Hepatocyte (in vitro differentiated cells): ENCODE measurements around the gene STAT4. TPM values are rescaled to one million over a fixed set of nuclear protein-coding genes. Genes with fewer than 3 reads are reported as not detected.
A peak's percentile ranks its signal among the peaks of the same experiment; 100 is the strongest.

Experiments
- DNase-seq: peaks from one replicate; pipeline ENCODE4 v3.0.0-alpha.2; 2016; ENCODE audit warnings: low spot score
- H2AFZ ChIP-seq: fragments of 200-600 bp; sonication (generic); 2 replicates; pipeline ENCODE4 v1.6.0; 2016; ENCODE audit warnings: antibody characterized with exemption, mild to moderate bottlenecking
- H3K27ac ChIP-seq: fragments of 200-600 bp; sonication (generic); 2 replicates; pipeline ENCODE4 v1.5.1; 2016; ENCODE audit warnings: mild to moderate bottlenecking
- H3K27me3 ChIP-seq: fragments of 200-600 bp; sonication (generic); 2 replicates; pipeline ENCODE4 v1.6.1; 2016
- H3K36me3 ChIP-seq: fragments of 200-600 bp; sonication (generic); replicated peaks from 2 replicates; pipeline ENCODE4 v1.5.1; 2016; ENCODE audit warnings: low read depth; ENCODE audit not compliant: insufficient read depth
- H3K4me1 ChIP-seq: fragments of 200-600 bp; sonication (generic); 2 replicates; pipeline ENCODE4 v1.5.1; 2016; ENCODE audit warnings: mild to moderate bottlenecking, moderate library complexity; ENCODE audit not compliant: insufficient read depth
- H3K4me2 ChIP-seq: fragments of 200-600 bp; sonication (generic); 2 replicates; pipeline ENCODE4 v1.6.0; 2016
- H3K4me3 ChIP-seq: fragments of 200-600 bp; sonication (generic); 2 replicates; pipeline ENCODE4 v1.5.1; 2016; ENCODE audit warnings: mild to moderate bottlenecking
- H3K79me2 ChIP-seq: fragments of 200-600 bp; sonication (generic); 2 replicates; pipeline ENCODE4 v1.6.0; 2017; ENCODE audit warnings: mild to moderate bottlenecking
- H3K9me2 ChIP-seq: fragments of 200-600 bp; sonication (generic); replicated peaks from 2 replicates; pipeline ENCODE4 v1.6.0; 2017; ENCODE audit warnings: mild to moderate bottlenecking; ENCODE audit not compliant: insufficient read depth
- H3K9me3 ChIP-seq: fragments of 200-600 bp; sonication (generic); 2 replicates; pipeline ENCODE4 v1.5.1; 2016; ENCODE audit warnings: low read depth, mild to moderate bottlenecking
- H4K20me1 ChIP-seq: fragments of 200-600 bp; sonication (generic); 2 replicates; pipeline ENCODE4 v1.6.0; 2016; ENCODE audit warnings: mild to moderate bottlenecking; ENCODE audit not compliant: insufficient read depth, poor library complexity, severe bottlenecking
- CTCF ChIP-seq: fragments of 200-600 bp; sonication (generic); IDR thresholded peaks from 2 replicates; pipeline ENCODE4 v1.5.1; 2016; ENCODE audit warnings: antibody characterized with exemption, mild to moderate bottlenecking; ENCODE audit not compliant: poor library complexity
- EZH2 ChIP-seq: fragments of 200-600 bp; sonication (generic); IDR thresholded peaks from 2 replicates; pipeline ENCODE4 v1.6.1; 2016; ENCODE audit warnings: antibody characterized with exemption, mild to moderate bottlenecking, borderline replicate concordance
- EZH2phosphoT487 ChIP-seq: fragments of 200-600 bp; sonication (generic); IDR thresholded peaks from one replicate; pipeline ENCODE4 v1.6.1; 2018; ENCODE audit warnings: antibody characterized with exemption, mild to moderate bottlenecking, low read depth, moderate library complexity; ENCODE audit not compliant: unreplicated experiment, severe bottlenecking
- WGBS: methylation state at CpG from one replicate; pipeline ENCODE4 v1.1.6; 2016; ENCODE audit warnings: low lambda C conversion rate; ENCODE audit errors: missing lambda C conversion rate; 5-methylcytosine and 5-hydroxymethylcytosine counted together
- polyA plus RNA-seq: library from polyadenylated mRNA; unstranded; fragments of >200 nt; fragmentation: Nextera tagmentation; extraction: Ambion mirVana; gene quantifications from 2 replicates; pipeline ENCODE4 v1.2.1, GENCODE V29; 2016
- total RNA-seq: library from RNA; depleted of rRNA; stranded (reverse); fragments of >200 nt; gene quantifications from 2 replicates; pipeline ENCODE4 v1.2.3, GENCODE V29; 2014

STAT4 gene
- total and polyA plus RNA-seq, 2 experiments from 2014 or later: 1.6 to 6.6 TPM

GRCh38 chr2:191006297-191006696, 144.5 kb downstream of the STAT4 start:
- WGBS: 100% methylated on average over 3 of the region's 3 CpGs
- TF ChIP-seq EZH2 (no peak), CTCF (no peak), EZH2phosphoT487 (no peak)
- Histone ChIP-seq H3K9me3 (no peaks in the 10 kb centered on the region), H3K4me2 (no peak overlapping the region), H3K27me3 (no peaks in the 10 kb centered on the region), H3K4me3 (no peak overlapping the region), H3K4me1 (no peaks in the 10 kb centered on the region), H3K27ac (no peak overlapping the region), H3K36me3 (no peaks in the 10 kb centered on the region), H3K79me2 (peaks cover 12% of the 10 kb centered on the region), H2AFZ (no peak overlapping the region), H3K9me2 (no peaks in the 10 kb centered on the region), H4K20me1 (no peaks in the 10 kb centered on the region)
- DNase-seq: no peak

- no peaks in the 10 kb centered on the region for H3K27me3 ChIP-seq
- 98% methylated on average over 6 of the region's 6 CpGs for WGBS
- no peaks in the 10 kb centered on the region for H3K36me3 ChIP-seq
- H3K79me2 ChIP-seq: no peaks in the 10 kb centered on the region
- no peaks in the 10 kb centered on the region for H3K9me3 ChIP-seq
- no peak overlapping the region for H3K27ac ChIP-seq
- TF ChIP-seq EZH2phosphoT487: no peak
- no peak for TF ChIP-seq CTCF
- no peak for TF ChIP-seq EZH2
- no peaks in the 10 kb centered on the region for H4K20me1 ChIP-seq
- no peak for DNase-seq
- H2AFZ ChIP-seq: no peak overlapping the region
- H3K9me2 ChIP-seq: no peaks in the 10 kb centered on the region
- H3K4me2 ChIP-seq: no peak overlapping the region
- H3K4me1 ChIP-seq: no peaks in the 10 kb centered on the region
- H3K4me3 ChIP-seq: no peak overlapping the region
Observed at GRCh38 chr2:191003405-191004309, 147.1 kb downstream of the STAT4 start.

- H3K4me2 ChIP-seq: no peak overlapping the region
- peak overlapping the region; percentile 52 for H3K27ac ChIP-seq
- DNase-seq: no peak
- no peaks in the 10 kb centered on the region for H3K79me2 ChIP-seq
- H3K27me3 ChIP-seq: no peaks in the 10 kb centered on the region
- no peaks in the 10 kb centered on the region for H3K4me1 ChIP-seq
- TF ChIP-seq EZH2: no peak
- TF ChIP-seq EZH2phosphoT487: no peak
- no peak for TF ChIP-seq CTCF
- no peaks in the 10 kb centered on the region for H3K9me2 ChIP-seq
- no peaks in the 10 kb centered on the region for H3K36me3 ChIP-seq
- no peak overlapping the region for H3K4me3 ChIP-seq
- H3K9me3 ChIP-seq: no peaks in the 10 kb centered on the region
- no peak overlapping the region for H2AFZ ChIP-seq
- no peaks in the 10 kb centered on the region for H4K20me1 ChIP-seq
- 96% methylated on average over 3 of the region's 3 CpGs for WGBS
Observed at GRCh38 chr2:191001624-191002023, 149.2 kb downstream of the STAT4 start.
